Duodenal mucosa (tissue), 2 donors: ENCODE data around the gene LRRC8A.

ENCODE experiments used
- H3K27ac ChIP-seq: one replicate; pipeline ENCODE4 v1.7.0; 2013; ENCODE audit warnings: low read depth, low read length
- H3K27me3 ChIP-seq, 2 donors: one replicate each; pipeline ENCODE4 v1.7.0; 2013; ENCODE audit warnings: low read length in 2 of 2, control low read depth in 1 of 2; ENCODE audit not compliant: insufficient read depth in 2 of 2, control insufficient read depth in 1 of 2
- H3K36me3 ChIP-seq, 2 donors: one replicate each; pipeline ENCODE4 v1.7.0; 2013; ENCODE audit warnings: low read length in 2 of 2, control low read depth in 1 of 2; ENCODE audit not compliant: insufficient read depth in 2 of 2, control insufficient read depth in 1 of 2
- H3K4me1 ChIP-seq, 2 donors: one replicate each; pipeline ENCODE4 v1.7.0; 2013; ENCODE audit warnings: low read length in 2 of 2, control low read depth in 1 of 2; ENCODE audit not compliant: insufficient read depth in 2 of 2, control insufficient read depth in 1 of 2
- H3K4me3 ChIP-seq, 2 donors: one replicate each; pipeline ENCODE4 v1.7.0; 2013; ENCODE audit warnings: low read length in 2 of 2, low read depth in 1 of 2
- H3K9ac ChIP-seq, 2 donors: one replicate each; pipeline ENCODE4 v1.7.0; 2013; ENCODE audit warnings: low read length in 2 of 2, low read depth in 1 of 2
- H3K9me3 ChIP-seq, 2 donors: one replicate each; pipeline ENCODE4 v1.7.0; 2013; ENCODE audit warnings: low read length in 2 of 2, control low read depth in 1 of 2; ENCODE audit not compliant: control insufficient read depth in 1 of 2

LRRC8A gene

GRCh38 chr9:128901379-128901778 lies 19.4 kb downstream of the LRRC8A start:
- H3K27me3 ChIP-seq, result no peaks in the 10 kb centered on the region
- H3K4me3 ChIP-seq, result no peak overlapping the region
- no peaks in the 10 kb centered on the region for H3K9me3 ChIP-seq
- peaks cover 0 to 6% of the 10 kb centered on the region in 2 donors for H3K36me3 ChIP-seq
- H3K4me1 ChIP-seq, result peaks cover 11 to 22% of the 10 kb centered on the region in 2 donors
- no peak overlapping the region for H3K9ac ChIP-seq
- no peak overlapping the region for H3K27ac ChIP-seq

- Histone ChIP-seq H3K27ac (no peak overlapping the region), H3K4me3 (no peak overlapping the region), H3K4me1 (peaks cover 11 to 22% of the 10 kb centered on the region in 2 donors), H3K27me3 (no peaks in the 10 kb centered on the region), H3K36me3 (peaks cover 0 to 7% of the 10 kb centered on the region in 2 donors), H3K9ac (peak overlapping the region in 1 of 2 donors; percentile 6), H3K9me3 (no peaks in the 10 kb centered on the region)
Observed at GRCh38 chr9:128901822-128902221, 19.9 kb downstream of the LRRC8A start.

GRCh38 chr9:128902351-128903078 lies 20.6 kb downstream of the LRRC8A start:
- peaks cover 4 to 8% of the 10 kb centered on the region in 2 donors for H3K36me3 ChIP-seq
- no peaks in the 10 kb centered on the region for H3K27me3 ChIP-seq
- H3K4me1 ChIP-seq, result peaks cover 11 to 22% of the 10 kb centered on the region in 2 donors
- no peak overlapping the region for H3K4me3 ChIP-seq
- H3K9me3 ChIP-seq, result no peaks in the 10 kb centered on the region
- peak overlapping the region; percentile 32 for H3K27ac ChIP-seq
- H3K9ac ChIP-seq, result peak overlapping the region in 1 of 2 donors; percentile 6

GRCh38 chr9:128903079-128903461 lies 21.1 kb downstream of the LRRC8A start:
- Histone ChIP-seq H3K27me3 (no peaks in the 10 kb centered on the region), H3K27ac (peak overlapping the region; percentile 32), H3K9ac (no peak overlapping the region), H3K9me3 (no peaks in the 10 kb centered on the region), H3K36me3 (peaks cover 10 to 14% of the 10 kb centered on the region in 2 donors), H3K4me1 (peaks cover 11 to 22% of the 10 kb centered on the region in 2 donors), H3K4me3 (no peak overlapping the region)

- H3K27ac ChIP-seq, result no peak overlapping the region
Observed at GRCh38 chr9:128903871-128904620, 22.1 kb downstream of the LRRC8A start.

GRCh38 chr9:128905964-128906363 lies 24.0 kb downstream of the LRRC8A start:
- Histone ChIP-seq H3K9ac (no peak overlapping the region), H3K27ac (no peak overlapping the region), H3K4me1 (peaks cover 8 to 19% of the 10 kb centered on the region in 2 donors), H3K4me3 (no peak overlapping the region), H3K9me3 (no peaks in the 10 kb centered on the region), H3K36me3 (peaks cover 25 to 41% of the 10 kb centered on the region in 2 donors), H3K27me3 (no peaks in the 10 kb centered on the region)

More at GRCh38 chr9:128903871-128904620, 22.1 kb downstream of the LRRC8A start:
- peaks cover 8 to 22% of the 10 kb centered on the region in 2 donors for H3K4me1 ChIP-seq
- no peak overlapping the region for H3K4me3 ChIP-seq
- no peaks in the 10 kb centered on the region for H3K27me3 ChIP-seq
- peaks cover 19 to 23% of the 10 kb centered on the region in 2 donors for H3K36me3 ChIP-seq
- no peaks in the 10 kb centered on the region for H3K9me3 ChIP-seq
- no peak overlapping the region for H3K9ac ChIP-seq

GRCh38 chr9:128906741-128907140 lies 24.8 kb downstream of the LRRC8A start:
- no peak overlapping the region for H3K27ac ChIP-seq
- H3K4me3 ChIP-seq, result no peak overlapping the region
- H3K9me3 ChIP-seq, result no peaks in the 10 kb centered on the region
- H3K27me3 ChIP-seq, result no peaks in the 10 kb centered on the region
- peaks cover 25 to 41% of the 10 kb centered on the region in 2 donors for H3K36me3 ChIP-seq
- H3K9ac ChIP-seq, result no peak overlapping the region
- H3K4me1 ChIP-seq, result peaks cover 8 to 23% of the 10 kb centered on the region in 2 donors

- Histone ChIP-seq H3K4me3 (no peak overlapping the region), H3K27me3 (no peaks in the 10 kb centered on the region), H3K9ac (no peak overlapping the region), H3K4me1 (peaks cover 9 to 14% of the 10 kb centered on the region in 2 donors), H3K27ac (no peak overlapping the region), H3K36me3 (peaks cover 25 to 41% of the 10 kb centered on the region in 2 donors), H3K9me3 (no peaks in the 10 kb centered on the region)
Observed at GRCh38 chr9:128908372-128908771, 26.4 kb downstream of the LRRC8A start.

GRCh38 chr9:128909859-128910258 lies 27.9 kb downstream of the LRRC8A start:
- Histone ChIP-seq H3K9me3 (no peaks in the 10 kb centered on the region), H3K36me3 (peaks cover 30 to 46% of the 10 kb centered on the region in 2 donors), H3K9ac (no peak overlapping the region), H3K27me3 (no peaks in the 10 kb centered on the region), H3K4me1 (peaks cover 9 to 14% of the 10 kb centered on the region in 2 donors), H3K27ac (no peak overlapping the region), H3K4me3 (no peak overlapping the region)

GRCh38 chr9:128910906-128911305 lies 29.0 kb downstream of the LRRC8A start:
- Histone ChIP-seq H3K27ac (no peak overlapping the region), H3K4me3 (no peak overlapping the region), H3K36me3 (peaks cover 30 to 49% of the 10 kb centered on the region in 2 donors), H3K4me1 (peaks cover 9 to 14% of the 10 kb centered on the region in 2 donors), H3K9ac (no peak overlapping the region), H3K9me3 (no peaks in the 10 kb centered on the region), H3K27me3 (no peaks in the 10 kb centered on the region)
